NK-92 (cell line): Measurements from ENCODE around the gene CSF3.

Source experiments
- DNase-seq: peaks from one replicate; lab custom pipeline; 2025; ENCODE audit not compliant: unreplicated experiment; lab: John Stamatoyannopoulos, UW

CSF3 gene

DNA sequence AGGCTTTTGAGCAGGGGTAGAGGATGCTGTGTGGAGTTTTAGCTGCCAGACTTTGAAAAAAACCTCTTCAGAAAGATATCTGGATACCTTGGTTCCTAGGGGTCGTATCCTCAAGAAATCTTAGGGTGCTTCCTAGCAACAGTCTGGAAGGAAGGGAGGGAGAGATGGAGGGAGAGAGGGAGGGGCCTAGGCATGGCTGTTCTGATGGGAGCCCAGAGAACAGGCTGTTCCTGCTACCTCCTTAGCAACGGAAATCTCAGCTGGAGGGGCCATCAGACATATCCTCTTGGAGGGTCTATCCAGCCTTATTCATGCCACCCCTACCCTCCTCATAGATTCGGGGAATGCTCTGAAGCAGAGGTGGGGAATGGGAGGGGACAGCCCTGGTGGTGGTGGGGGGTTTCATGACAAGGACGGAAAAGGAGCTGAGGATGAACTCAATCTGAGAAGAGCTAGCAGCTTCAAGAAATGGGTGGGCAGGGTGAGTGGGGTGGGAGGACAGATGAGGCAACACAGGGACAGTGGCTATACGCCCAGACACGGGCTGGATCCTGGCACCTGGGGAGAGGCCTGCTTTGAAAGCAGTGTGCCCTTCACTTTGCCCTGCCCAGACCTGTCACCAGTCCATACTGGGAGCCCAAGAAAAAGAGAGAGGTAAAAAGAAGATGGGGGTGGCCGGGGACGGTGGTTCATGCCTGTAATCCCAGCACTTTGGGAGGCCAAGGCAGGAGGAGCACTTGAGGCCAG is 44.7 kb downstream of the CSF3 start:
- no peak for DNase-seq

DNA sequence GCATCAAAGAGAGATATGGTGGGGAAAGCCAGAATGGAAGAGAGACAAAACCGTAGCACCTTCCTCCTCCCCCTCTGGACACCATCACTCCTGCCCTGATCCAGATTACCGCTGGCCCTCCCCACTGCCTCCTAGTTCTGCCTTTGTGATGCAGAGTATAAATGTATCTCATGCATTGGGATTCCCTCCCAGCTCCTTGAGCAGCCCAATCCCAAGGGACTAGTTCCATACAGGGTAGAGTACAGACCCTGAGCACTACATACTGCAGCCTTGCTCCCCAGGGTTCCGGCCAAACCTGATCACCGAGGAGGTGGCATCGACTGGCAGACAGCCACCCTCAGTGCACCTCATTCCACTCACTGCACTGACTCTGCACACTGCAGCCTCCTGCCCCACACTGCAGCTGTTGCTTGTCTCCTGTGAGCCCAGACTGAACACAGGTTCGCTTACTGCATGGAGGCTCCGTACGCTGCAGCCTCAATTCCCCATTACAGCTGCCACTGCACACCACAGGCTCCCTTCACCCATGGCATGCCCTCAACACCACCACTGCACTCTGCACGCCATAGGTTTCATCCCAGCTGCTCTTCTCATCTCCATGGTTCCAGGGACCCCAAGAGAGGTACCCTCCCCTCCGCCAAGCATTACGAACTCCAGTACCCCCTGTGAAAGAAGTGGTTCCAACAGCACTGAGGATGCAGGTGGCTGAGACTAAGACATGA is 45.8 kb downstream of the CSF3 start:
- DNase-seq = no peak

- DNase-seq = no peak
Measured at GRCh38 chr17:40061609-40062038, 46.4 kb downstream of the CSF3 start.

DNA sequence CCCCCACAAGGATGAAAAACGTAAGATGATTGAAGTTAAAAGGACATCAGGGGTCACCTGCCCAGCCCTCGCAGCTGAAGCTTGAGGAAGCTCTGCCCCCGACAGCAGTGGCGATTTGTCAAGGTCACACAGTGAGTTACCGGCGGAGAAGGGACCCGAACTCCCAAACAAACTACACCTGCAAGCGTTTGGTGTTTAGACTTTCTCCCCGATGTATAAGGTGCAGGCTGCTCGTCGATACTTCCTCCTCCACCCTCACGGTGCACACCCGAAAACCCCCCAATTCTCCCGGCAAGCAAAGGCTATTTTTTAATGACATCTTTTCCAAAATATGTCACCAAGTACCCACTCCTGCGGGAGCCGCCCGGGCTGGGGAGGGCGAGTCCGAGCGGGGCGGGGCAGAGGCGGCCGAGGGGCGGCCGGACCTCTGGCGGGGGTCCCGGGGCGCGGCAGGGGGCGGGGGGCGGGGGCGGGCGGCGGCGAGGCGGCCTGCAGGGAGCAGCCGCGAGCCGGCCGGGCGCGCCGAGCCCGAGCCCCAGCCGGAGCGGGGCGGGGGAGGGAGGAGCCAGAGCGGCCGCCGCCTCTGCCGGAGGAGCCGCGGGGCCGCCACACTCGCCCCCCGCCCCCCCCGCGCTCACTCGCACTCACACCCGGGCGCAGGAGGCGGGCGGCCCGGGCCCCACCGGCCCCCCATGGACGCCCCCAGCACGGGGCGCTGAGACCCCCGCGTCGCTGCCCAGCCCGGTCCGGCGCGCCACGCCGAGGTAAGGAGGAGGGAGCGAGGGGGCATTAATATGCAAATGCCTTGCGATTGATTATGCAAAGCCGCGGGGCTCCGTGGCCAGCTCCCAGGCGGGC is 47.3 kb downstream of the CSF3 start, which contains the start of gene THRA:
TSS of gene THRA (plus strand) at position 637 of the 858 bp plus-strand sequence. CDS start 11,524 bp downstream, outside the sequence.
- DNase-seq = no peak

GRCh38 chr17:40063187-40063771 is 48.0 kb downstream of the CSF3 start:
- no peak for DNase-seq

DNA sequence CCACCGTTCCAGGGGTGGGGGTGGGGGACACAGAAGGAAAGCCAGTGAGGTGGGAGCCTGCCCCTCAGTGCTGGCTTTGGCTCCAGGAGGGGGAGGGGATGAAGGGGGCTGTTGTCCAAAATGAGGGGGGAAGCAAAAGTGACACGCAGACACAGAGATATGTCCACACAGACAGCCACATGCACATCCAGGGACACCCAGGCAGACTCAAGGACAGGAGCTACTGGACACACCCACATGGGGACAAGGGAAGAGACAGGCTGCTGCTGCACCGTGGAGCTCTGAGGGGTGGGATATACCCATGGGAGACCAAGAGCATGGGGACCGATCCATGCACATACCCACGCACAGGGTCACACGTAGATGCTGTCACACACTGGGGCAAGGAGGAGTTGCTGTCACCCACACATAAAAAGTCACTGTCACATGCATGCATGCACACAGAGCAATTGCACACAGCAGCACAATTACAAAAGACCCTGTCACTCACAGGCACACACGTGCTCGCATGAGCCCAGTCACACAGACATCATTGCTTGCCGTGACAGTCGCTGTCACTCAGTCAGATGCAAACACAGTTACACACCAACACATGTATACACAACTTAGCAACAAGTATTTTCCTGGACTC is 48.8 kb downstream of the CSF3 start:
- no peak for DNase-seq

GRCh38 chr17:40064971-40065768 is 49.9 kb downstream of the CSF3 start:
- no peak for DNase-seq

DNA sequence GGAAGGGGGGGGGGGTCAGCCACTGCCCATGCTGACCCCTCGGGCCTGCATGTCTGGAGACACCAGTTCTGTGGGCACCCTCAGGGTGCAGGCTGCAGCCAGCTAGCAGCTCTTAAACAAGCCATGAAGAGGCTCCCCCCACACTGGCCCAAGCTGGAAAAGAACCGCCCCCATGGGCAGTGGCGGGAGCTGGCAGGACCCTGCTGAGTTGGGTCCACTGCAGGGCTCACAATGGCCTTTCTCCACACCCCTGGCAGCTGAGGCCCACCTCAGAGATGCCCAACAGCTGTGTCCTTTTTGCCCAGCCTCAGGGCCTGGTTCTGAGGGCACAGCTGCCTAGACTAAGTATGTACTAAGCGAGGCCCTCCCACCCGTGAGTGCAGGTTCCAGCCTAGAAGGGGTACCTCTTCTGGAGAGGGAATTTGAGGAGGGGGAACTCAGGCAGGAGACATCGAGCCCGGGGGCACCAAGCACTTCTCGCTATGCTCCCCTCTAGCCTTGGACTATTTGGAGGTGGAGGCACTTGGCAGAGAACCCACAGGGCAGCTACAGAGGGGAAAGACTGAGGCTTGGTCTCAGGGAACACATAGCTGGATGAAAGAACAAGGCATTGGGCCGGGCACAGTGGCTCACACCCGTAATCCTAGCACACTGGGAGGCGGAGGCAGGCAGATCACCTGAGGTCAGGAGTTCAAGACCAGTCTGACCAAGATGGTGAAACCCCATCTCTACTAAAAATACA is 50.7 kb downstream of the CSF3 start:
- no peak for DNase-seq
